SHP77 treated with DMSO at 0.1 percent for 48 hours (cell line): ENCODE measurements around the gene ADAM15.

Experiments
- DNase-seq: peaks from one replicate; lab custom pipeline; 2025; lab: John Stamatoyannopoulos, UW

The ADAM15 gene

GRCh38 chr1:155086128-155086741 lies 35.1 kb downstream of the ADAM15 start:
- DNase-seq: no peak

GRCh38 chr1:155086856-155087535 lies 35.9 kb downstream of the ADAM15 start:
- no peak for DNase-seq

GRCh38 chr1:155091071-155092051 lies 40.2 kb downstream of the ADAM15 start:
- DNase-seq: peak; percentile 81

- no peak for DNase-seq
Measured at GRCh38 chr1:155092131-155092530, 41.0 kb downstream of the ADAM15 start.

GRCh38 chr1:155092641-155093040 lies 41.5 kb downstream of the ADAM15 start:
- DNase-seq: no peak

- DNase-seq: peak; percentile 91
Measured at GRCh38 chr1:155093911-155094621, 43.0 kb downstream of the ADAM15 start.

- no peak for DNase-seq
Measured at GRCh38 chr1:155094622-155094948, 43.5 kb downstream of the ADAM15 start.

GRCh38 chr1:155099331-155099730 lies 48.2 kb downstream of the ADAM15 start:
- DNase-seq: no peak

GRCh38 chr1:155103325-155103724 lies 52.2 kb downstream of the ADAM15 start:
- no peak for DNase-seq

GRCh38 chr1:155104605-155105534 lies 53.8 kb downstream of the ADAM15 start:
- no peak for DNase-seq

GRCh38 chr1:155105604-155106011 lies 54.5 kb downstream of the ADAM15 start:
- DNase-seq: no peak

GRCh38 chr1:155106862-155107261 lies 55.7 kb downstream of the ADAM15 start:
- peak; percentile 14 for DNase-seq

GRCh38 chr1:155107309-155108264 lies 56.5 kb downstream of the ADAM15 start:
- DNase-seq: no peak

- DNase-seq: no peak
Measured at GRCh38 chr1:155108296-155108695, 57.2 kb downstream of the ADAM15 start.

- no peak for DNase-seq
Measured at GRCh38 chr1:155110381-155110780, 59.3 kb downstream of the ADAM15 start.

GRCh38 chr1:155110826-155111225 lies 59.7 kb downstream of the ADAM15 start:
- DNase-seq: no peak
